Left ventricle myocardium superior (tissue), 1 donor: Measurements from ENCODE around the gene GSS. TPM values are rescaled to one million over a fixed set of nuclear protein-coding genes. Genes with fewer than 3 reads are reported as not detected.
A peak's percentile ranks its signal among the peaks of the same experiment; 100 is the strongest.

Source experiments
- ATAC-seq: fragments of 200-7000 bp; cut with Tn5 transposase; one replicate; pipeline ENCODE4 v1.9.1; 2020; ENCODE audit warnings: mild to moderate bottlenecking, moderate library complexity
- DNase-seq: peaks from one replicate; pipeline ENCODE4 v3.0.0-alpha.2; 2020
- intact Hi-C: fragments of 100-400 bp; cut with micrococcal nuclease; formaldehyde crosslinking; loops from one replicate; pipeline ENCODE4 v1.11.0; 2022
- total RNA-seq: library from RNA; stranded (reverse); fragmentation: NEBNext Ultra II Directional; extraction: Animal tissue kit (Norgen Biotek cat#: 25700); gene quantifications from one replicate; pipeline ENCODE4 v1.2.1, GENCODE V29; 2021
- donor health status: DM: no; HTN: yes; CAD: no; lungs with severe emphysema.

The GSS gene
- total RNA-seq, 1 donor from 2014 or later, result 18.6 TPM

DNA sequence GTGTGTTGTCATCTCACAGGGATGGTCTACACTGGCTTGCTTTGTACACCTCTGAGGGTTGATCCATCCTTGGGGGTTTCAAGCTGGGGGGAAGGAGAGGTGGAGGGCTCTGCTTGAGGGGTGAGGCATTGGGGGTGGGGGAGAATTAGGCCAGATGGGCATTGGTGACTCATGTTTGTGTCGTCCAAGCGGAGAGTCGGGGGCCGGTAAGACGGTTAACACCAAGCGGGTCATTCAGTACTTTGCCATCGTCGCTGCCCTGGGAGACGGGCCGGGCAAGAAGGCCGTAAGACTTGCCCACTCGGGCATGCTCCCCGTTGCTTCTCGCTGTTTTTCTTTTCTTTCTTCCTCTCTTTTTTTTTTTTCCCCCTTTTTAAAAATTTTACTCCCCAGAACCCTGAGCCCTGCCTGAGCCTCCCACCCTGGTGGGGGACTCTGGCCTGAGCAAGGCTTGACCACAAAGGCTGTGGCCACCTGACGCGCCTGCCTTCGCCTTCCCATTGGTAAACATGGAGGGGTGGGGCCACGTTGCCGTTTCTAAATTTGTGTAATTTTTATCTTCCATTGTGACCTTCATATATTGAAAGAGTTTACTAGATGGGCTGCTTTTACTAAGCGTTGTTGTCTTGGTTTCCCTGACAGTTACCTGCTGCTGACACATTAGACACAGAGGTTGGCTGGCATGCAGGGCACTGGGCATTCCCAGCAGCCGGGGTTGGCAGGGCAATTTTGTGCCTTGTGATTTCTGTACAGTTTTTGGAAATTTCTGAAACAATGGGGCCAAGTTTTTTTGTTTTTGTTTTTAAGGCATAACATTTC, 26.9 kb upstream of the GSS start:
- intact Hi-C loops, result no loop called here
- DNase-seq (peak; percentile 57), ATAC-seq (no peak)

DNA sequence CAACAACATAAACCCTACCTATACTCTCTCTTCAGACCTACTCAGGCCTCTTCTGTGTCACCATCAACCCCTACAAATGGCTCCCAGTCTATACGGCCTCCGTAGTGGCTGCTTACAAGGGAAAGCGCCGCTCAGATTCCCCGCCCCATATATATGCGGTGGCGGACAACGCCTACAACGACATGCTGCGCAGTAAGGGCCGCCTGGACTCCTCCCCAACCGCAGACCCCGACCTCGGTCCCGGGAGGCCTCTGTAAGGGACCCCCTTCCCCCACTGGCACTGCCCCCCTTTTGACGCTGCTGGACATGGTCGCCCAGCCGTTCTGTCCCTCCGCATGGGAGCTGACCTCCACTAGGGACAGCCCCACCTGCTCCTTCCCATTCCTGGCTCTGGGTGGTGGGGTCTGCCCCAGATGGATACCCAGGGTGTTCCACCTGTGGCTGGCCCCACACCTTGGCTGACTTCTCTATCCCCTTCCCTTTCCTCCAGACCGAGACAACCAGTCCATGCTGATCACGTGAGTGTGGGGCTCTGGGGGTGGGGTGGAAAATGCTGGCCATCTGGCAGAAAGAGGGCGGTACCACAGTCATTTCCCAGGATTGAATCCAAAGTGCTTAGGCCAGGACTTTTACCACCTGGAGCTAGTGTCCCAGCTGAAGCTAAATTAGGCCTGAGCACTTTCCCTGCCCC, 25.1 kb upstream of the GSS start:
- peak; percentile 68 for DNase-seq
- intact Hi-C loops, result no loop called here
- ATAC-seq, result peak; percentile 33

DNA sequence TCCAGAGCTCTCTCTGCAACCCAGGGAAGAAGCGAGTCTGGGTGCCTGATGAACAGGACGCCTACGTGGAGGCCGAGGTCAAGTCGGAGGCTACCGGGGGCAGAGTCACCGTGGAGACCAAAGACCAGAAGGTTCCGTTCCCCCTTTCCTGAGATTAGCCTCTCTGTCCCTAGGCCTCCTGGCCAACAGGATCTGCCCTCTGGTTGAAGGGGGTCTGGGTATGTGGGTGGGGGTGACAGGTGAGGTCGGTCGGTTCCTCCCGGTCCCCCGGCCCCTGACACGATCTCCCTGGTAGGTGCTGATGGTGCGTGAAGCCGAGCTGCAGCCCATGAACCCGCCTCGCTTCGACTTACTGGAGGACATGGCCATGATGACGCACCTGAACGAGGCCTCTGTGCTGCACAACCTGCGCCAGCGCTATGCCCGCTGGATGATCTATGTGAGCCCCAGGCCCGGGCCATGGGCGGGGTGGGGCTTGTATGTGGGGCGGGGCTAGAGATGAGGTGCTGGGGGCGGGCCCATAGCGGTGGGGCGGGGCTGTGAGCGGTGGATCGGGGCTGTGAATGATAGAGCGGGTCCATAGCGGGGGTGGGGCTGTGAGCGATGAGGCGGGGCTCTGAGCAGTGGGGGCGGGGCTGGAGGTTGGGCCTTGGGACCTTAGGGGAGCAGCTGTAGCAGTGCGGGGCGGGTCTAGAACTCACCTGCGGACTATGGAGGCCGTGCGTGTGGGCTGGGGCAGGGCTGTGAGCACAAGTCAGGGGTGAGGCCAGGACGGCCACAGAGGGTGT, 24.0 kb upstream of the GSS start:
- intact Hi-C loops, result no loop called here
- peak; percentile 62 for ATAC-seq

DNA sequence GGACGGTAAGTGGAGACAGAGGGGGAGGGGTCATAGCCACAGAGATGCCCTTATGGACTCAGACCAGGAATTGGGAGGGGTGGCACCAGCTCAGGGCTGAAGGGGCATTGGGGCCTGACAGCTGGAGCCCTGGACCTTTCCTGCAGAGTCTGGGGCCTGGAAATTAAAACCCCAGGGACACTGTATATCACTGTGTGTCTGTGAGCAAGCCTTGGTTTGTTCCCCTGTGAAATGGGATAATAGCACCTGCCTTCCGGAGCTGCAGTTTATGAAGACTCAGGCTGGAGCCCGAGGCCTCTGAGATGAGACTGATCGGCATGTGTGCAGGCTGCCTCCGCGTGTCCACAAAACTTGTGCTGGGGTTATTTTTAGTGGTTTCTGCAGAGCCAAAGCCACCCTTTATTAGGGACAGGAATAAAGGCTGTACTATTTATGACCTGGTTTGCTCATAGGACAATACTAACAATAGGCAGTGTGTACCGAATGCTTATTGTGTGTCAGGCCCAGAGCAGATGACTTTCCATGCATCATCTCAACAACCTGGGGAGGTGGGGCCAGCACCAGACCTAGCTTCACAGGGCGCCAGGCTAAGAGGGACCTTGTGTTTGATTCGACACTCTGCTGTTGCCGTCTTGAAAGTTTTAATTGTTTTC, 22.6 kb upstream of the GSS start:
- DNase-seq, result peak; percentile 38
- peak; percentile 22 for ATAC-seq
- intact Hi-C loops, result no loop called here

More for the DNA sequence above, 24.0 kb upstream of the GSS start:
- peak; percentile 88 for DNase-seq

GRCh38 chr20:34977365-34978091, 21.9 kb upstream of the GSS start:
- intact Hi-C loops, result no loop called here
- DNase-seq (peak; percentile 83), ATAC-seq (peak; percentile 69)

GRCh38 chr20:34976286-34976685, 20.7 kb upstream of the GSS start:
- ATAC-seq (no peak), DNase-seq (no peak)
- intact Hi-C loops, result no loop called here

GRCh38 chr20:34974246-34974645, 18.6 kb upstream of the GSS start:
- no peak for ATAC-seq
- no peak for DNase-seq
- intact Hi-C loops, result no loop called here

- ATAC-seq, result no peak
- intact Hi-C loops, result no loop called here
- DNase-seq, result no peak
These were observed 16.1 kb upstream of the GSS start for GRCh38 chr20:34971561-34972235.

DNA sequence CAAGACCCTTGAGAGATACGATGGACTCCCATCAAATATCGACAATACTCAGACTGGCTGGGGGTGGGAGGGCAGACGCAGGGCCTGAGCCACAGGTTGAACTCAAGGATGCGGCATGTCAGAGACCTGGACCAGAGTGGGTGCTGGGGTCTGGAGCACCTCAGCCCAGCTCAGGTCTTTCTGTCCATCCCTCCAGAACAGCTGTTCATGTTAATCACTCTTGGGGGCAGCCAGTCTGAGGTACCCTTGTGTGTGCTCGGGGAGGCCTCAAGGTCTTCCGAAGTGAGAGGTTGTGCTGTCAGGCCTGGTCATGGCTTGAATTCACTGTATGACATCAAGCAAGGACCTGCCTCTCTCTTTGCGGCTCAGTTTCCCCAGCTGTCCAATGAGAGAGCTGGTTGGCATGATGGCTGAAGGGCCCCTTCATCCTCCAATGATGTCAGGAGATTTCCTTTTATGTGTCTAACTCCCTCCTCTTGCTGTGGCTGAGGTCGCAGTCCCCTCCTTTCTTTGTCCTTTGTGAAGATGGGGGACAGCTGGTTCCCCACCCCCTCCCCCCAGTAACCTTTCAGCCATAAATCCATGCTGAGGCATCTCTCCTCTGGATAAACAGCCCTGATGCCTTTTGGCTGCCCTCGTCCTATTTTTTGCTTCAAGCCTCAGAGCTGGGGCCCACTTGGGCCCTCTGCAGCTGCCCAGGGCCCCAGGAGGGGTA, 15.4 kb upstream of the GSS start:
- ATAC-seq (no peak), DNase-seq (no peak)
- intact Hi-C loops, result no loop called here

DNA sequence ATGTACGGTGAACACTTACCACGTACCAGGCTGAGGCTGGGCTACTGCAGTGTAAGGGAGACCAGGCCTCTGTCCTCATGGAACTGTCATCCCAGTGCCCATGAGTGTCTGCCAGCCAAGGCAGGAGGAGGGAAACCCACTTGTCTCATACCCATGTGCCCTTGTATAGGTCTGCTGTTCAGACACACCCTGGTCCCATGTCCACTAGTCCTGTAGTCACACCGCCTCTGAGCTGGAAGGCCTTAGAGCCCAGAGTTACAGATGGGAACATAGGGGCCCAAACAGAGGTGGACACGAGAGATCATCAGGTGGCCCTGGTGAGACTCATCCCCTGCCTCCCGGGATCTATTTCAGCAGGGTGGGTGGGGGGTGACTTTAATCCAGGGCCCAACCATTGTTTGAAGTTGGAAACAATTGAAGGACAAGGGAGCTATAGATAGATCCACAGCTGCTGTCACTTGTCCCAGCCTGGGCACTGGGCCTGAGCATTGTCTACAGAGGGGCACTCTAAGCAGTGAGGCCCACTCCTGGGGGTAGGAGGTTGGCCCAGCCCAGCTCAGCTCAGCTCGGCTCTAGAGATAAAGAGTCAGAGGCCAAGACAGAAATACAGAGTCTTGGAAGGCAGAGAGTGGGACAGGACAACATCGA, 14.7 kb upstream of the GSS start:
- ATAC-seq (peak; percentile 31), DNase-seq (peak; percentile 36)
- intact Hi-C loops, result no loop called here

GRCh38 chr20:34968042-34968775, 12.6 kb upstream of the GSS start:
- ATAC-seq (peak; percentile 10), DNase-seq (no peak)
- intact Hi-C loops, result no loop called here

DNA sequence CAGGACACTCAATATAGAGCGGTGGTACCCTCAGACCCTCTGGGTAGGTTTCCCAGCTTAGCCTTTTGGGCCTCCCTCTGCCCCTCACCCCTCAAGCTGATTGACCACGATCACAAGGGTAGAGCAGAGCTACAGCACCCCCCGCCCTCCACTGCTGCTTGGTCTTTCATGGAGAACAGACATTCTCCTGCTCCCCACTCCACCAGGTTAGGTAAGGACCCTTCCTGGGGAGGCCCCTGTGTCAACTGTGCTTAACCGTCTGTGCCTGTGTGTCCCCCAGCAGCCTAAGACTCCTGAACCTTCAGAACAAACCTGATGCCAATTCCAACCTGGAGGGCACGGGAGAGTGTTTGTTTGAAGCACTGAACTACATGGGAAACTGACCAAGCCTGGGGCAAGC, 11.8 kb upstream of the GSS start:
- intact Hi-C loops, result no loop called here
- no peak for DNase-seq
- no peak for ATAC-seq

GRCh38 chr20:34965051-34965450, 9.4 kb upstream of the GSS start:
- intact Hi-C loops, result no loop called here
- ATAC-seq, result no peak
- no peak for DNase-seq

GRCh38 chr20:34964486-34964885, 8.9 kb upstream of the GSS start:
- no peak for DNase-seq
- intact Hi-C loops, result no loop called here
- ATAC-seq, result no peak

DNA sequence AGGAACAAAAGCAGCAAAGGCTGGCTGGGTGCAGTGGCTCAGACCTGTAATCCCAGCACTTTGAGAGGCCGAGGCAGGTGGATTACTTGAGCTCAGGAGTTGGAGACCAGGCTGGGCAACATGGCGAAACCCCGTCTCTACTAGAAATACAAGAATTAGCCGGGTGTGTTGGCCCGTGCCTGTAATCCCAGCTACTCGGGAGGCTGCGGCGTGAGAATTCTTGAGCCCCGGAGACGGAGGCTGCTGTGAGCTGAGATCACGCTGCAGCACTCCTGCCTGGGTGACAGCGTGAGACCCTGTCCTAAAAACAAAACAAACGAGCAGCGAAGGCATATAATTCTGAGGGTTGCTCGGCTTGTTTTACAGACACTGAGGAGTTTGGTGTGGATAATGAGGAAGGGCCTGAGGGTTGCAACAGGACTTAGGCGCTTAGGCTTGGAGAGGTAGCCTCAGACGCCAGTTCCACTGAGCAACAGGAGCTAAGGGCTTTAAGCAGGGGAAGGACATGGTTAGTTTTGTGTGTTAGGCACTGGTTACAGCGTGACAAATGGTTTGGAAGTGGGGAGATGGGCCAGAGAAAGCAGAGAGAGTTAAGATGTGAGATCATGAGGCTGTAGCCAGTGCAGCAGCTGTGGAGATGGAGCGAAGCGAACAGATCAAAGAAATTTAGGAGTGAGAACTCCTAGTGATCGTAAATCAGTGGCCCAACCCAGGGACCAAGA, 1.3 kb upstream of the GSS start:
- DNase-seq (no peak), ATAC-seq (no peak)
- intact Hi-C loops, result loop anchor here (2.0 kb wide), 1 partner anchor 82 kb away; no protein-coding TSS in a partner anchor

- ATAC-seq (no peak), DNase-seq (no peak)
- intact Hi-C loops, result loop anchor here (2.0 kb wide), 1 partner anchor 81 kb away; no protein-coding TSS in a partner anchor
These were observed 444 bp upstream of the GSS start for GRCh38 chr20:34956041-34956458.
